ENCODE measurements around the gene ZDHHC14.
"Not testable (repeated sequence)": the region's sequence is repeated elsewhere in the genome, so short reads cannot be mapped to it uniquely, and the experiment has no call there.

The ZDHHC14 gene

GRCh38 chr6:157557559-157557958 lies 176.6 kb downstream of the ZDHHC14 start:
- peak; percentile 35 for DNase-seq

GRCh38 chr6:157558049-157558448 lies 177.1 kb downstream of the ZDHHC14 start:
- no peak for DNase-seq

DNA sequence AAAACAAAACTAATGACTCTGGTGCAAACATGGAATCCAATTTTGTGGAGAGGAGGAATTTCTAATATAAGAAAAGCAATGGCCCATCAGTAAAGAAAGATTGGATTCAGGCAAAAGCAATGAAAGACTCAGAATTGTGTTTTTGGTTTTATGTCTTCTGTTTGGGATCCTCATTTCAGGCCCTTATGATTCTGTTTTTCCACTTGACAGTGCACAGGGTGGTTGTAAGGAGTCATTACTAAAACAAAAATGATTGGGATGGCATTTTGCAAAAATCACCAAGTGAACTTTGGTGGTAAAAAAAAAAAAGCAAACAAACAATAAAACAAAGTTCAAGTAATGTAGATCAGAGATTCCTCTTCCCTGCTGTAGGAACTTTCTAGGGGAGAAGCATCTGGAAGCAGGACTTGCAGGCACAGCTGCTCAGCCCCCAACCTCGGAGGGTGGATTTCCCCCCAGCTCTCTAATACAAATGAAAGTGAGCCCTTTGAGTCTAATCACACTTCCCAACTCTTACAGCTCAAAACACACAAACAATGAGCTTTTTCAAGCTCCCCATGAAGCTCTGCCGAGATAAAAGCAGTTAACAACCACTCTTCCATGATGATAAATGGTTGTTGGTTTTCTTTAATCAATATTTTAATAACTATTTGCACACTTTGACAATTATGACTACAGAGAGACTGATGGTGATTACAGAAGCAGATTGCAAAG lies 177.7 kb downstream of the ZDHHC14 start:
- no peak for DNase-seq

DNA sequence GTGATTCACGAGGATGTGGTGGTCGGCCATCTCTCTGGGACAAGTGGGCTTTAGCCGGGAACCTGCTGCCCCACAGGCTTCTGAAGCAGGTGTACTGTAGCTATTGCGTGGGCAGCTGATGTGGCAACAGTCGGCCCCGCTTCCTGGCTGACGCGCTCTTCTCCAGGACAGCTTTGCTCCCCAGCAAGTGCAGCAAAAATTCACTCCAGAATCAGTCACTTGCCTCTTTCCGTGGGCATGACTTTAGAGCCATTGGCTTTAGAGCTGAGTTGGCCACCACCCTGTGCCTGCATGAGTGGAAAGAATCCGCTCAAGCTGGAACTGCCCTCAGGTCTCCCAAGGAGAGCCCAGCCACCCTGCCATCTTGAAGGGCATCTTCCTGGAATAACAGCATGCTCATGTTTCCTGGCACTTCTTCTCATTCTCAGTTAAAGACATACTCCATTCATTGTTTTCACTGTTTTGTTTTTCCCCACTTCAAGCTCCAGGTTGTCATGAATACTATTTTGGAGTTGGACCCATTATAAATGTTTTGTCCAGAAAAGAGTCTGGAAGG lies 178.3 kb downstream of the ZDHHC14 start:
- DNase-seq: no peak

- not testable (repeated sequence) for DNase-seq
Measured at GRCh38 chr6:157560063-157560462, 179.1 kb downstream of the ZDHHC14 start.

DNA sequence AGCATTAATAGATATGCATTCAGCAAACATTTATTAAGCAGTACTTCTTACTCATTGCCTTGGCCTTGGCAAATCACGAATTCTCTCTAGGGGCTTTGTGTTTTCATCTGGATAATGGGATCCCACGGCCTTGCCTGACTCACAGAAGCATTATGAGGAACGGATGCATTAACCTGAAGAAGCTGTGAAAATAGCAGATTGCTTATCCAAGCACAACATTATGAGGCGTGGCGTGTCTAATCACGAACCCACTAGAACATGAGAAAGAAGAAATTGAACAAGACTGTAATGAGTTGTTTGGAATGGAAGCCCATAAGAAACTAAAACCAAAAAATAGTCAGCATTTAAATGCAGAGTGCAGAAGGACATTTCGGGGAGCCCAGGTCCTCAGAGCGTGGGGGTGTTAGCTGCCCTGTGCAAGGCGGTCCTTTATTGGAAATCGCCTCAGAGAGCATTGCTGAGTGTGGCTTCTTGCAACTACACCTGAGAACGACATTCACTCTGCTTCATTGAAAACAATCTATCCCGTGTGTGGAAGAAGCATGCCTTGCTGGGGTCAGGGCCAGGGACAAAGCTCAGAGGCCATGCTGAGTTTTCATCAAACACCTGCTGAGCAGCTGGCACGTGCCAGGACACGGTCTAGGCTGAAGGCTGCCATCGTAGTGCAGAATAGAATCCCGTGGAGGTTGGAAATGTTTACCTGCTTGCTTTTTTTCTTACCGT lies 179.9 kb downstream of the ZDHHC14 start:
- DNase-seq: peak; percentile 68

GRCh38 chr6:157561414-157561790 lies 180.4 kb downstream of the ZDHHC14 start:
- DNase-seq: peak; percentile 91

- peak; percentile 85 for DNase-seq
Measured at GRCh38 chr6:157561929-157562810, 181.2 kb downstream of the ZDHHC14 start.

GRCh38 chr6:157562997-157563396 lies 182.0 kb downstream of the ZDHHC14 start:
- DNase-seq: no peak

GRCh38 chr6:157563611-157564284 lies 182.8 kb downstream of the ZDHHC14 start:
- peak; percentile 48 for DNase-seq

DNA sequence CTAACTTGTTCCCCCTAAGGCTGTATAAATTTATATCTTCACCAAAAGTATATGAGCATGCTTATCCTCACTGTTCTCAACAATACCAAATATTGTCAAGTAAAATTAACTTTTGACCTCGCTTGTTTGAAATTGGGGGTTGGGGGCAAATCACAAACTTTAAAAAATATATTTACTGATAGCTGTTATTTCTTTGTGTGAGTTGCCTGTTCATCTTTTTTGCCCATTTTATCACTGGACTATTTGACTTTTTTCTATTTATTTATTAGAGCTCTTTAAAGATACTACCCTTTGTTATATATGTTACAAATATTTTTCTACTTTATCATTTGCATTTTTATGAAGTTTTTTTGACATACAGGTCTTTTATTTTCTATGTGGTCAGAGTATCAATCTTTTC lies 187.7 kb downstream of the ZDHHC14 start:
- DNase-seq: no peak

GRCh38 chr6:157569543-157569942 lies 188.6 kb downstream of the ZDHHC14 start:
- DNase-seq: no peak

GRCh38 chr6:157570104-157570503 lies 189.1 kb downstream of the ZDHHC14 start:
- DNase-seq: peak; percentile 33

DNA sequence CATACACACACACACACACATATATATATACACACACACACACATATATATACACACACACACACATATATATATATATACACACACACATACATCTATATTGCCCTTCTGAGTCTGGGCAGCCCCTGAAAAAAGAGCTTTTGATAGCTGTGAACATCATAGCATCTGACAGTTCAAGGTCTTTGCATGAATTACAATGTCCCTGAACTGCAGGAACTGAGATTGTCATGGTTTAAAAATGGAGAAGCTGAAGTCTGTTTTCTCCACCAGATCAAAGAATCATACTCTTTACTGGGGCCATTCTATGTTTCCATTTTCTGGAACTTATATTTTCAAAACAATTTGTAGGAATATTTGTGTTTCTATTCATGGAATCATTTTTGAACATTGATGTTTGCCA lies 189.8 kb downstream of the ZDHHC14 start:
- peak; percentile 15 for DNase-seq

GRCh38 chr6:157571269-157571668 lies 190.3 kb downstream of the ZDHHC14 start:
- DNase-seq: peak; percentile 67

- DNase-seq: no peak
Measured at GRCh38 chr6:157571950-157572349, 191.0 kb downstream of the ZDHHC14 start.

DNA sequence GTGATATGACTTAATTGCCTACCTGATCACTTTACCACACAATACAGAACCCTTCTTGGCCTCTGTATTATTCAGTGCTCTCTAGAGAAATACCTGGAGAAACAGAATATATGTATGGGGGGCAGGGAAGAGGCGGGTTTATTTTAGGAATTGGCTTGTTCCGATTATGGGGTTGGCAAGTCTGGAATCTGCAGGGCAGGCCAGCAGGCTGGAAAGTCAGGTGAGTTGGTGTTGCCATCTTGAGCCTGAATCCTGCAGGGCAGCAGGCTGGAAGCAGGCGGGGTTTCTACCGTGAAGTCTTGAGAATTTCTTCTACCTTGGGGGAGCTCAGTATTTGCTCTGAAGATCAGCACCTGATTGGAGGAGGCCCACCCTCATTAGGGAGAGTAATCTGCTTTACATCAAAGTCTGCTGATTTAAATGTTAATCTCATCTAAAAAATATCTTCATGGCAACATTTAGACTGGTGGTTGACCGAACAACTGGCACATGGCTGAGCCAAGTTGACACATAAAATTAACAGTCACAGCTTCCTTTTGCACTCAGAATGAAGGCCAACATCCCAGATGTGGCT lies 193.9 kb downstream of the ZDHHC14 start:
- DNase-seq: no peak

DNA sequence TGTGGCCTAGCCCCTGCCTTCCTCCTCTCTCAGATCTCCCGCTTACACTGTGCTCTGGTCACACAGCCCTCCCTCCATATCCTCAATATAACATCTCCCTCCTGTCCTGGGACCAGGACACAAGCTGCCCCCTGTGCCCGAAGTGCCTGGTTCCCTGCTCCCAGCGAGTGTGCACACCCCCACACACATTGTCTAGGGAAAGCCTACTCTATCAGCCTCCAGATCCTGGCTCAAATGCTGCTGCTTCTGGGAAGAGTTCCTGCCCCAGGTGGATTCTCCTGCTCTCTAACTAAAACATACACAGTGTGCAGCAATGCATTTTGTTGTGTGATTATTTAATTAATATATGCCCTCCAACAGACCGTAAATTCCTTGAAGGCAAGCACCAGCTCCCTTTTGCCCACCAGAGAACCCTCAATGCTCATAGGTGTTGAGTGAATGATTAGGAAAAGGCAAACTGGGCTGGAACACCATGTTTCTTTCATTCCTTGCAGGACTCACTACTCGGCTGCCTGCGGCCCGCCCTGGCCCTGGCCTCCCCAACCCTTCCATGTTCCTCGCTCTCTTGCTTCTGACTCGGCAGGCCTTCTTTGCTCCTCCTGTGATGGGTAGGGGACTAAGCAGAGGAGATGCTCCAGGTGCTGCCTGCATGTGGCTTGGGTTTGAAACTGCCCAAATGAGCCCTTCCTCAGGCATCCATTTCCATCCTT lies 194.6 kb downstream of the ZDHHC14 start:
- DNase-seq: no peak

DNA sequence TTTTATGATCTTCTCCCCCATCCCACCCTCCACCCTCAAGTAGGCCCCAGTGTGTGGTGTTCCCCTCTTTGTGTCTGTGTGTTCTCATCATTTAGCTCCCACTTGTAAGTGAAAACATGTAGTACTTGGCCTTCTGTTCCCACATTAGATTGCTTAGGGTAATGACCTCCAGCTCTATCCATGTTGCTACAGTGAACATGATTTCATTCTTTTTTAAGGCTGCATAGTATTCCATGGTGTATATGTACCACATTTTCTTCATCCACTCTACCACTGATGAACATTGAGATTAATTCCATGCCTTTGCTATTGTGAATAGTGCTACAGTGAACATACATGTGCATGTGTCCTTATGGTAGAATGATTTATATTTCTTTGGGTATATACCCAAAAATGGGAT lies 196.0 kb downstream of the ZDHHC14 start:
- not testable (repeated sequence) for DNase-seq

DNA sequence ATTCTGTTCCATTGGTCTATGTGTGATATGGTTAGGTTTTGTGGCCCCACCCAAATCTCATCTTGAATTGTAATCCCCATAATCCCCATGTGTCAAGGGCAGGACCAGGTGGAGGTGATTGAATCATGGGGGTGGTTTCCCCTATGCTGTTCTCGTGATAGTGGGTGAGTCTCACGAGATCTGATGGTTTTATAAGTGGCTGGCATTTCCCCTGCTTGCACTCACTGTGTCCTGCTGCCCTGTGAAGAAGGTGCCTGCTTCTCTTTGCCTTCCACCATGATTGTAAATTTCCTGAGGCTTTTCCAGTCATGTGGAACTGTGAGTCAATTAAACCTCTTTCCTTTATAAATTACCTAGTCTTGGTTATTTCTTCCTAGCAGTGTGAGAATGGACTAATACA lies 197.5 kb downstream of the ZDHHC14 start:
- not testable (repeated sequence) for DNase-seq

DNA sequence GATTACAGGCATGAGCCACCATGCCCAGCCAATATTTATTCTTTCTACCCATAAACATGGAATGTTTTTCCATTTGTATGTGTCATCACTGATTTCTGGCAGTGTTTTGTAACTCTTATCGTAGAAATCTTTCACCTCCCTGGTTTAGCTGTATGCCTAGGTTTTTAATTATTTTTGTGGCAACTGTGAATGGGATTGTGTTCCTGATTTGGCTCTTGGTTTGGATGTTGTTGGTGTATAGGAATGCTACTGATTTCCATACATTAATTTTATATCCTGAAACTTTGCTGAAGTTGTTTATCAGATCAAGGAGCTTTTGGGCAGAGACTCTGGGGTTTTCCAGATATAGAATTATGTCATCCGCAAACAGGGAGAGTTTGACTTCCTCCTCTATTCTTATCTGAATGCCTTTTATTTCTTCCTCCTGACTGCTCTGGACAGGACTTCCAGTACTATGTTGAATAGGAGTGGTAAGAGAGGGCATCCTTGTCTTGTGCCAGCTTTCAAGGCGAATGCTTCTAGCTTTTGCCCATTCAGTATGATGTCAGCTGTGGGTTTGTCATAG lies 198.6 kb downstream of the ZDHHC14 start:
- no peak for DNase-seq
